Natural killer cell treated with Interleukin-12 subunit alpha and Interleukin-12 subunit beta and Interleukin-15 and Interleukin-18, amount 100 ng/mL, for 72 hours (primary cell): ENCODE data around the gene RUNX1. TPM values are rescaled to one million over a fixed set of nuclear protein-coding genes. Genes with fewer than 3 reads are reported as not detected.
A peak's percentile ranks its signal among the peaks of the same experiment; 100 is the strongest.

Source experiments
- ATAC-seq, 2 donors: fragments of 150-1000 bp; cut with Tn5 transposase in 1 of 2; sonication (Bioruptor Pico), chemical (Tn5 transposase) in 1 of 2; 2 replicates each; pipeline ENCODE4 v1.10.0; 2021
- DNase-seq: peaks from one replicate; pipeline ENCODE4 v3.0.0; 2022; ENCODE audit warnings: low spot score
- H3K27ac Mint-ChIP-seq, 2 donors: 1 replicate in 1 of 2; 2 replicates in 1 of 2; pipeline ENCODE4 v1.8.0; 2022; ENCODE audit warnings: mixed read lengths in 2 of 2, mild to moderate bottlenecking in 1 of 2, moderate library complexity in 1 of 2
- H3K27me3 Mint-ChIP-seq, 2 donors: 1 replicate in 1 of 2; 2 replicates in 1 of 2; pipeline ENCODE4 v1.8.0; 2022; ENCODE audit warnings: mixed read lengths in 2 of 2
- H3K36me3 Mint-ChIP-seq: one replicate; pipeline ENCODE4 v1.8.0; 2022; ENCODE audit warnings: mixed read lengths
- H3K4me1 Mint-ChIP-seq, 2 donors: 1 replicate in 1 of 2; 2 replicates in 1 of 2; pipeline ENCODE4 v1.8.0; 2022; ENCODE audit warnings: low read depth in 2 of 2, mixed read lengths in 2 of 2, mild to moderate bottlenecking in 1 of 2
- H3K4me3 Mint-ChIP-seq: one replicate; pipeline ENCODE4 v1.8.0; 2022; ENCODE audit warnings: mixed read lengths
- H3K9me3 Mint-ChIP-seq: 2 replicates; pipeline ENCODE4 v1.8.0; 2022; ENCODE audit warnings: mixed read lengths
- total RNA-seq, 2 donors: library from RNA; stranded (reverse); gene quantifications; one replicate each; pipeline ENCODE4 v1.2.3, GENCODE V29; 2022

The RUNX1 gene
- total RNA-seq, 2 donors from 2014 or later: 67.8 to 121 TPM

DNA sequence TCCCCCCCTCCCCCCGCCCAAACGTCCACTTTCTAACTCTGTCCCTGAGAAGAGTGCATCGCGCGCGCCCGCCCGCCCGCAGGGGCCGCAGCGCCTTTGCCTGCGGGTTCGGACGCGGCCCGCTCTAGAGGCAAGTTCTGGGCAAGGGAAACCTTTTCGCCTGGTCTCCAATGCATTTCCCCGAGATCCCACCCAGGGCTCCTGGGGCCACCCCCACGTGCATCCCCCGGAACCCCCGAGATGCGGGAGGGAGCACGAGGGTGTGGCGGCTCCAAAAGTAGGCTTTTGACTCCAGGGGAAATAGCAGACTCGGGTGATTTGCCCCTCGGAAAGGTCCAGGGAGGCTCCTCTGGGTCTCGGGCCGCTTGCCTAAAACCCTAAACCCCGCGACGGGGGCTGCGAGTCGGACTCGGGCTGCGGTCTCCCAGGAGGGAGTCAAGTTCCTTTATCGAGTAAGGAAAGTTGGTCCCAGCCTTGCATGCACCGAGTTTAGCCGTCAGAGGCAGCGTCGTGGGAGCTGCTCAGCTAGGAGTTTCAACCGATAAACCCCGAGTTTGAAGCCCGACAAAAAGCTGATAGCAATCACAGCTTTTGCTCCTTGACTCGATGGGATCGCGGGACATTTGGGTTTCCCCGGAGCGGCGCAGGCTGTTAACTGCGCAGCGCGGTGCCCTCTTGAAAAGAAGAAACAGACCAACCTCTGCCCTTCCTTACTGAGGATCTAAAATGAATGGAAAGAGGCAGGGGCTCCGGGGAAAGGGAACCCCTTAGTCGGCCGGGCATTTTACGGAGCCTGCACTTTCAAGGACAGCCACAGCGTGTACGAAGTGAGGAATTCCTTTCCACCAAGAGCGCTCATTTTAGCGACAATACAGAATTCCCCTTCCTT, 158.1 kb downstream of the RUNX1 start:
- ATAC-seq (no peak), DNase-seq (peak; percentile 65)
- no peaks in the 10 kb centered on the region for H3K36me3 Mint-ChIP-seq
- H3K27ac Mint-ChIP-seq: peak overlapping the region; percentile 58 to 64
- peak overlapping the region; percentile 58 for H3K4me3 Mint-ChIP-seq
- H3K9me3 Mint-ChIP-seq: no peaks in the 10 kb centered on the region
- H3K27me3 Mint-ChIP-seq: no peaks in the 10 kb centered on the region
- peaks cover 30 to 40% of the 10 kb centered on the region in 2 donors for H3K4me1 Mint-ChIP-seq

DNA sequence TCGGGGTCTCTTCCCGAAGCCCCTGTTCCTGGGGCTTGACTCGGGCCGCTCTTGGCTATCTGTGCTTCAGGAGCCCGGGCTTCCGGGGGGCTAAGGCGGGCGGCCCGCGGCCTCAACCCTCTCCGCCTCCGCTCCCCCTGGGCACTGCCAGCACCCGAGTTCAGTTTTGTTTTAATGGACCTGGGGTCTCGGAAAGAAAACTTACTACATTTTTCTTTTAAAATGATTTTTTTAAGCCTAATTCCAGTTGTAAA, 158.7 kb downstream of the RUNX1 start:
- Mint-ChIP-seq H3K4me3 (peak overlapping the region; percentile 58), H3K36me3 (no peaks in the 10 kb centered on the region), H3K27ac (peak overlapping the region in 1 of 2 donors; percentile 64), H3K9me3 (no peaks in the 10 kb centered on the region), H3K4me1 (peaks cover 26 to 39% of the 10 kb centered on the region in 2 donors), H3K27me3 (no peaks in the 10 kb centered on the region)
- ATAC-seq (no peak), DNase-seq (no peak)

DNA sequence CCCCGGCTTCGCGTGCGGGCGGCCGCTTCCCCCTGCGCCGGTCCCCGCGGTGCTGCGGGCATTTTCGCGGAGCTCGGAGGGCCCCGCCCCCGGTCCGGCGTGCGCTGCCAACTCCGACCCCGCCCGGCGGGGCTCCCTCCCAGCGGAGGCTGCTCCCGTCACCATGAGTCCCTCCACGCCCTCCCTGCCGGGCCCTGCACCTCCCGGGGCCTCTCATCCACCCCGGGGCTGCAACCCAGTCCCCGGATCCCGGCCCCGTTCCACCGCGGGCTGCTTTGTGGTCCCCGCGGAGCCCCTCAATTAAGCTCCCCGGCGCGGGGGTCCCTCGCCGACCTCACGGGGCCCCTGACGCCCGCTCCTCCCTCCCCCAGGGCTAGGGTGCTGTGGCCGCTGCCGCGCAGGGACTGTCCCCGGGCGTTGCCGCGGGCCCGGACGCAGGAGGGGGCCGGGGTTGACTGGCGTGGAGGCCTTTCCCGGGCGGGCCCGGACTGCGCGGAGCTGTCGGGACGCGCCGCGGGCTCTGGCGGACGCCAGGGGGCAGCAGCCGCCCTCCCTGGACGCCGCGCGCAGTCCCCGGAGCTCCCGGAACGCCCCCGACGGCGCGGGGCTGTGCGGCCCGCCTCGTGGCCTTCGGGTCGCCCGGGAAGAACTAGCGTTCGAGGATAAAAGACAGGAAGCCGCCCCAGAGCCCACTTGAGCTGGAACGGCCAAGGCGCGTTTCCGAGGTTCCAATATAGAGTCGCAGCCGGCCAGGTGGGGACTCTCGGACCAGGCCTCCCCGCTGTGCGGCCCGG, 159.2 kb downstream of the RUNX1 start:
- Mint-ChIP-seq H3K4me3 (peak overlapping the region; percentile 58), H3K4me1 (peaks cover 26 to 34% of the 10 kb centered on the region in 2 donors)
- peak; percentile 74 to 78 for ATAC-seq

DNA sequence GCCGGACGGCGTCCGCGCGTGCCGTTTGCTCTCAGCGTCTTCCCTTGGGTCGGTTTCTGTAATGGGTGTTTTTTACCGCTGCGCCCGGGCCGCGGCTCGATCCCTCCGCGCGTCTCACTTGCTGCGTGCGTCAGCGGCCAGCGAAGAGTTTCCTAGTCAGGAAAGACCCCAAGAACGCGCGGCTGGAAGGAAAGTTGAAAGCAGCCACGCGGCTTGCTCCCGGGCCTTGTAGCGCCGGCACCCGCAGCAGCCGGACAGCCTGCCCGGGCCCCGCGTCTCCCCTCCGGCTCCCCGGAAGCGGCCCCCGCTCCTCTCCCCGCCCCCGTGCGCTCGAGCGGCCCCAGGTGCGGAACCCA, 159.8 kb downstream of the RUNX1 start:
- Mint-ChIP-seq H3K36me3 (no peaks in the 10 kb centered on the region), H3K4me1 (peaks cover 25 to 33% of the 10 kb centered on the region in 2 donors), H3K27ac (peak overlapping the region; percentile 84 to 92), H3K9me3 (no peaks in the 10 kb centered on the region), H3K4me3 (peak overlapping the region; percentile 91), H3K27me3 (no peaks in the 10 kb centered on the region)
- ATAC-seq (no peak), DNase-seq (no peak)

More for the DNA sequence above, 159.2 kb downstream of the RUNX1 start:
- Mint-ChIP-seq H3K27me3 (no peaks in the 10 kb centered on the region), H3K9me3 (no peaks in the 10 kb centered on the region), H3K27ac (peak overlapping the region; percentile 84 to 92), H3K36me3 (no peaks in the 10 kb centered on the region)
- DNase-seq: peak; percentile 94

DNA sequence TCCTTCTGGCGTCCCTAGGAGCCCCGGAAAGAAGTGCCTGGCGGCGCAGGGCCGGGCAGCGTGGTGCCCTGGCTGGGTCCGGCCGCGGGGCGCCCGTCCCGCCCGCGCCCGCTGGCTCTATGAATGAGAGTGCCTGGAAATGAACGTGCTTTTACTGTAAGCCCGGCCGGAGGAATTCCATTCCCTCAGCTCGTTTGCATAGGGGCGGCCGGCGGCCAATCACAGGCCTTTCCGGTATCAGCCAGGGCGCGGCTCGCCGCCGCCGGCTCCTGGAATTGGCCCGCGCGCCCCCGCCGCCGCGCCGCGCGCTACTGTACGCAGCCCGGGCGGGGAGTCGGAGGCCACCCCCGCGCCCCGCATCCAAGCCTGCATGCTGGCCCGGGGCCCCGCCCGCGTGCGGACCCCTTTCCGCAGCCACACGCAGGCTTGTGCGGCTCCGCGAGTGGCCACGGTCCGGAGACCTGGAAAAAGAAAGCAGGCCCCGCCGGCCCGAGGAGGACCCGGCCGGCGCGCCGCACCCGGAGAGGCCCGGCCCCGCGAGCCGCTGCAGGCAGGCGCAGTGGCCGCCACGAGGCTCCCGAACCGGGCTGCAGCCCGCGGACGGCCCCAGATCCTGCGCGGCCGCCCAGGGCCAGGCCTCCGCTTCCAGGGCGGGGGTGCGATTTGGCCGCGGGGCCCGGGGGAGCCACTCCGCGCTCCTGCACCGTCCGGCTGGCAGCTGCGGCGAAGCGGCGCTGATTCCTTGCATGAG, 160.4 kb downstream of the RUNX1 start:
- peak; percentile 96 for DNase-seq
- no peaks in the 10 kb centered on the region for H3K36me3 Mint-ChIP-seq

DNA sequence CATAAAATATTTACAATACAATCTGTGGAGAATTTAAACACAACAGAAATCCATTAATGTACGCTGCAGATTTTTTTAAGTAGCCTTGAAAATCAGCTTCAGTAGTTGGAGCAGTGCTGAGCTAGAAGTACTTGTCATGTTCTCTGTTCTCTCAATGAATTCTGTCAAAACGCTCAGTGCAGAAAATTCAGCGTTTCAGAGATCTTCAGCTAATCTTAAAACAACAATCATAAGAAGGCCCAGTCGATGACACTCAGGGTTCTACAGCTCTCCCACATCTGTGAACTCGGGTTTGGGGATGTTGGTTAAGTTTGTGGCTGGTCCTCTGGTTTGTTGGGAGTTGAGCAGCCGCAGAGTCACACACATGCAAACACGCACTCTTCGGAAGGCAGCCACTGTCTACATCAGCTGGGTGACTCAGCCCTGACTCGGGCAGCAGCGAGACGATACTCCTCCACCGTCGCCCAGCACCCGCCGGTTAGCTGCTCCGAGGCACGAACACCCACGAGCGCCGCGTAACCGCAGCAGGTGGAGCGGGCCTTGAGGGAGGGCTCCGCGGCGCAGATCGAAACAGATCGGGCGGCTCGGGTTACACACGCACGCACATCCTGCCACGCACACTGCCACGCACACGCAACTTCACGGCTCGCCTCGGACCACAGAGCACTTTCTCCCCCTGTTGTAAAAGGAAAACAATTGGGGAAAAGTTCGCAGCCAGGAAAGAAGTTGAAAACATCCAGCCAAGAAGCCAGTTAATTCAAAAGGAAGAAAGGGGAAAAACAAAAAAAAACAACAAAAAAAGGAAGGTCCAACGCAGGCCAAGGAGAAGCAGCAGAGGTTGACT, 161.2 kb downstream of the RUNX1 start:
- H3K4me1 Mint-ChIP-seq: peaks cover 33 to 45% of the 10 kb centered on the region in 2 donors
- no peaks in the 10 kb centered on the region for H3K9me3 Mint-ChIP-seq
- peak overlapping the region; percentile 98 for H3K4me3 Mint-ChIP-seq
- H3K27me3 Mint-ChIP-seq: no peaks in the 10 kb centered on the region
- H3K27ac Mint-ChIP-seq: peak overlapping the region; percentile 99 to 100
- ATAC-seq (peak; percentile 76 to 79), DNase-seq (peak; percentile 96)
- peaks cover under 1% of the 10 kb centered on the region for H3K36me3 Mint-ChIP-seq

More for the DNA sequence above, 160.4 kb downstream of the RUNX1 start:
- Mint-ChIP-seq H3K27ac (peak overlapping the region; percentile 99 to 100), H3K4me3 (peak overlapping the region; percentile 98), H3K9me3 (no peaks in the 10 kb centered on the region), H3K27me3 (no peaks in the 10 kb centered on the region), H3K4me1 (peaks cover 25 to 37% of the 10 kb centered on the region in 2 donors)
- peak; percentile 76 to 86 for ATAC-seq

DNA sequence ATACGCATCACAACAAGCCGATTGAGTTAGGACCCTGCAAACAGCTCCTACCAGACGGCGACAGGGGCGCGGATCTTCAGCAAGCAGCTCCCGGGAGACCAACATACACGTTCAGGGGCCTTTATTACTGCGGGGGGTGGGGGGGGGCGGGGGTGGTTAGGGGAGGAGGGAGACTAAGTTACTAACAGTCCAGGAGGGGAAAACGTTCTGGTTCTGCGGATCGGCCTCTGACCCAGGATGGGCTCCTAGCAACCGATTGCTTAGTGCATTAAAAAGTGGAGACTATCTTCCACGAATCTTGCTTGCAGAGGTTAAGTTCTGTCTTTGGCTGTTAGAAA, 162.0 kb downstream of the RUNX1 start:
- Mint-ChIP-seq H3K27me3 (no peaks in the 10 kb centered on the region), H3K27ac (peak overlapping the region; percentile 99 to 100), H3K36me3 (peaks cover 6% of the 10 kb centered on the region), H3K4me3 (peak overlapping the region; percentile 98), H3K4me1 (peaks cover 39 to 50% of the 10 kb centered on the region in 2 donors), H3K9me3 (no peaks in the 10 kb centered on the region)
- no peak for ATAC-seq
- no peak for DNase-seq

DNA sequence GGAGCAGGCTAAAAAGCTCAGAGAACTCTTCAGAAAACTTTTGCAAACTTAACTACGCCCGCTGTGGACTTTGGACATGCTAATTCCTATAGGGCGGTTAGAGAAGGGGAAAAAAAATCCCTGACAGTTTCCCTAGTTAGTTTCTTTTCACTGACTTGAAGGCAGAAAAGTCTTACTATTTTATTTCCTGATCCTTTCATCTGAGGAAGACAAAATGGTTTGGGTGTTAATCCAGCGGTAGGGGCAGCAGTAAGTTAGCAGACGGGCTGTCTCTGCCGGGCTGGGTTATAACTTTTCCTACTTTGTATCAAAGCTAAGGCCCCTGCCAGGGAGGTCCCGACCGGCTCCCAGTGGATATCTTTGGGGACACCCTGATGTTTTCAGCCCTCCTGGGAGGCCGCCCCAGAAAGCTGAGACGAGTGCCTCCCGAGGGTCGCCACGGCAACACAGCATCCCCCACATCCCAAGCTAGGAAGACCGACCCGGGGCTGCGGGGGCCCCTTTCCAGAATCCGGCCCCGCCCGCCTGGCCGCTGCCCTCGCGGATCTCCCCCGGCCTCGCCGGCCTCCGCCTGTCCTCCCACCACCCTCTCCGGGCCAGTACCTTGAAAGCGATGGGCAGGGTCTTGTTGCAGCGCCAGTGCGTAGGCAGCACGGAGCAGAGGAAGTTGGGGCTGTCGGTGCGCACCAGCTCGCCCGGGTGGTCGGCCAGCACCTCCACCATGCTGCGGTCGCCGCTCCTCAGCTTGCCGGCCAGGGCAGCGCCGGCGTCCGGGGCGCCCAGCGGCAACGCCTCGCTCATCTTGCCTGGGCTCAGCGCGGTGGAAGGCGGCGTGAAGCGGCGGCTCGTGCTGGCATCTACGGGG, 162.6 kb downstream of the RUNX1 start:
- Mint-ChIP-seq H3K9me3 (no peaks in the 10 kb centered on the region), H3K27ac (peak overlapping the region; percentile 99 to 100), H3K4me3 (peak overlapping the region; percentile 98), H3K4me1 (peaks cover 41 to 52% of the 10 kb centered on the region in 2 donors), H3K36me3 (peaks cover 6% of the 10 kb centered on the region), H3K27me3 (no peaks in the 10 kb centered on the region)
- DNase-seq: peak; percentile 73
- no peak for ATAC-seq

DNA sequence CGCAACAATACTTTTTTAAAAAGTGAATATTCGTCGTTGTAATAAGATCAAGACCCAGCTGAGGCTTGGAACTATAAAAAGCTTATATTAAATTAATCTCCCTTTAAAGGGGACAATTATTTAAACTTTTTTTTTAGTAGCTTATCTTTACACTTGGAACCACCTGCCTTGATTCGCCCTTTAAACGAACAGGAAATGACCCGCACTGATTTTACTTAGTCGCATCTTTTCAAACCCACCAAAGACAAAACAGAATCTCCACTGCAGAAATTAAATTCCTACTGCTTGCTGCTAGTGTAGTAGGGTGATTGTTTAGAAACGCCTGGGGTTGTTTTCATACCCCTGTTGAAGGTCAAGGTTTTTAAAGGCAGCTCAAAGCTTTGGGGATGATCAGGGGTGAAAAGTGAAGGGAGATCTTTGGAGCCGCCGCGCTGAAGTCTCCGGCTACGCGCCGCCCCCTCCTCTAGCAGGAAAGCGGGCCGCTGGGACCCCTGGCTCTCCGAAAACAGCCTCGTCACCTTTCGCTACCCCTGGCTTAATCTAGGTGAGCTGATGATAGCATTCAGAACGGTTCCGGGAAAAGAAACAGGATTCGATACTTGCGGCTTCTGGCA, 163.4 kb downstream of the RUNX1 start:
- H3K27ac Mint-ChIP-seq: peak overlapping the region; percentile 99 to 100
- peak overlapping the region; percentile 98 for H3K4me3 Mint-ChIP-seq
- DNase-seq (no peak), ATAC-seq (no peak)
- H3K27me3 Mint-ChIP-seq: no peaks in the 10 kb centered on the region
- H3K4me1 Mint-ChIP-seq: peaks cover 43 to 53% of the 10 kb centered on the region in 2 donors
- H3K9me3 Mint-ChIP-seq: no peaks in the 10 kb centered on the region
- peaks cover 6% of the 10 kb centered on the region for H3K36me3 Mint-ChIP-seq

DNA sequence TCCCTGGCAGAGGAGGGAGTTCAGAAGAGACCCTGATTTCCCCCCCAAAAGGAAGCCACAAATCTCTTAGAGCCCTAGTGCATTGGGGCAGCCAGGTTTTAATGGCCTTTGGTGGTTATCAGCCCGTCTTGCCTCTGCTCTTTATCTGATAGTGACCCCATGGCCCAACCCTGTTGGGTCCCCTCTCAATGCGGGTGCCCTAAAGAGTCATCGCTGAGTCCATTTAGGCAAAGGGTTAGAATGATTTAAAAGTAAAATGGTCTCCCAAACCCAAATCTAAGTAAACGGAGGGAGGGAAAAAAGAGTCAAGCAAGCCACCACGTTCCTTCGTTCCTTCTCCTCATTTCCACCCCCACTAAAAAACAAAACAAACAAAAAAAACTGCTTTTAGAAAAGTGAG, 164.0 kb downstream of the RUNX1 start:
- Mint-ChIP-seq H3K9me3 (no peaks in the 10 kb centered on the region), H3K4me3 (peak overlapping the region; percentile 98), H3K4me1 (peaks cover 45 to 53% of the 10 kb centered on the region in 2 donors), H3K27me3 (no peaks in the 10 kb centered on the region), H3K27ac (peak overlapping the region; percentile 99 to 100), H3K36me3 (peaks cover 6% of the 10 kb centered on the region)
- ATAC-seq: no peak
- no peak for DNase-seq

DNA sequence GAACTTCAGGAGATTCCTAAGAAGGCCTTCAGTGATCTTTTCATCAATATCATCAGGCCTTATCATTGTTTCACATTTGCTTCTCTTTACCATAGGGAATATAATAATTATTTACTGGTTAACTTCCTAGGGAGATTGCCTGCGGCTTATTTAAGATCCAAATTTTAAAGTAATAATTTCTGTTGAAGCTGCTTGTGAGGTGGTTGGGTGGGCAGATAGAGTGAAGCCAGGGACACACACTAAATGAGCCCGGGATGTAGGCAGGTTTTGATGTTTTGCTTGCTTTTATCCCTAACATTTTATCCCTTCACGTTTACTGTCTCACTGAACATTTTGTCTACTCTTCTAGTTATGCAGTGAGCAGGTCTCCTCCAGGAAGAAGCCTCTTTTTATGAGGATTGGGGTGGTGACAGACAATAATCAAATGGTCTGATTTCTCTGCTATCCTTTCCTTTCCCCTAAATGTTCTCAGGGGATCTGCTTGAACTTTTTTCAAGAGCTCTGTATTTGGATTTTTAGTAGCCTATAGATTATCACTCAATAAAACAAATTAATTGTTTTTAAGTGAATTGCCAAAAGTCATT, 164.7 kb downstream of the RUNX1 start:
- Mint-ChIP-seq H3K27ac (peak overlapping the region; percentile 99 to 100), H3K27me3 (no peaks in the 10 kb centered on the region), H3K4me1 (peaks cover 49 to 58% of the 10 kb centered on the region in 2 donors), H3K36me3 (peaks cover 13% of the 10 kb centered on the region), H3K4me3 (peak overlapping the region; percentile 98), H3K9me3 (no peaks in the 10 kb centered on the region)
- no peak for ATAC-seq
- DNase-seq: no peak
